RWPE1 (cell line): ENCODE data around the gene SLC24A4.

Source experiments
- CTCF ChIA-PET: fragments of 350-600 bp; sonication (Branson Sonifier 250); formaldehyde crosslinking; extraction: SDS; loops from one replicate; lab custom pipeline; 2021; lab: Yijun Ruan, JAX
- POLR2A ChIA-PET: fragments of 400-600 bp; formaldehyde crosslinking; extraction: SDS; loops from one replicate; lab custom pipeline; 2020; ENCODE audit warnings: antibody characterized with exemption; ENCODE audit not compliant: low non-redundant PET; lab: Yijun Ruan, JAX
- DNase-seq: peaks from one replicate; pipeline ENCODE4 v3.0.0; 2012; ENCODE audit warnings: low spot score
- H3K27ac ChIP-seq: fragments of 450-650 bp; 2 replicates; pipeline ENCODE4 v1.5.1; 2017
- CTCF ChIP-seq: fragments of 450-650 bp; conservative IDR thresholded peaks from 2 replicates; pipeline ENCODE4 v1.5.1; 2017; ENCODE audit warnings: low read depth, mild to moderate bottlenecking

Gene SLC24A4

GRCh38 chr14:92460541-92460915 is 137.6 kb downstream of the SLC24A4 start:
- DNase-seq = no peak
- ChIA-PET CTCF (no interaction called here), POLR2A (no interaction called here)
- no peak for TF ChIP-seq CTCF
- no peak overlapping the region for H3K27ac ChIP-seq

- CTCF ChIA-PET = interaction anchor here (0.6 kb wide), 2 partner anchors 226 to 324 kb away, joined by 3 to 4 read pairs; no protein-coding TSS in a partner anchor
- TF ChIP-seq CTCF = no peak
- POLR2A ChIA-PET = no interaction called here
- DNase-seq = no peak
- no peak overlapping the region for H3K27ac ChIP-seq
These were observed 138.1 kb downstream of the SLC24A4 start for GRCh38 chr14:92460916-92461579.

- no peak for DNase-seq
- ChIA-PET CTCF (interaction anchor here (0.6 kb wide), 2 partner anchors 225 to 325 kb away, joined by 3 to 4 read pairs; no protein-coding TSS in a partner anchor), POLR2A (no interaction called here)
- TF ChIP-seq CTCF = no peak
- H3K27ac ChIP-seq = no peak overlapping the region
These were observed 138.9 kb downstream of the SLC24A4 start for GRCh38 chr14:92461891-92462290.

- no peak for TF ChIP-seq CTCF
- ChIA-PET CTCF (no interaction called here), POLR2A (no interaction called here)
- DNase-seq = no peak
- H3K27ac ChIP-seq = no peak overlapping the region
These were observed 139.6 kb downstream of the SLC24A4 start for GRCh38 chr14:92462568-92462967.

- no peak for DNase-seq
- ChIA-PET CTCF (no interaction called here), POLR2A (no interaction called here)
- no peak overlapping the region for H3K27ac ChIP-seq
- TF ChIP-seq CTCF = no peak
These were observed 140.2 kb downstream of the SLC24A4 start for GRCh38 chr14:92463141-92463540.

GRCh38 chr14:92464156-92464555 is 141.2 kb downstream of the SLC24A4 start:
- CTCF ChIA-PET = no interaction called here
- POLR2A ChIA-PET = no interaction called here
- H3K27ac ChIP-seq = no peak overlapping the region
- TF ChIP-seq CTCF = no peak
- DNase-seq = no peak
